Measurements from ENCODE around the gene HJURP.

The HJURP gene

DNA sequence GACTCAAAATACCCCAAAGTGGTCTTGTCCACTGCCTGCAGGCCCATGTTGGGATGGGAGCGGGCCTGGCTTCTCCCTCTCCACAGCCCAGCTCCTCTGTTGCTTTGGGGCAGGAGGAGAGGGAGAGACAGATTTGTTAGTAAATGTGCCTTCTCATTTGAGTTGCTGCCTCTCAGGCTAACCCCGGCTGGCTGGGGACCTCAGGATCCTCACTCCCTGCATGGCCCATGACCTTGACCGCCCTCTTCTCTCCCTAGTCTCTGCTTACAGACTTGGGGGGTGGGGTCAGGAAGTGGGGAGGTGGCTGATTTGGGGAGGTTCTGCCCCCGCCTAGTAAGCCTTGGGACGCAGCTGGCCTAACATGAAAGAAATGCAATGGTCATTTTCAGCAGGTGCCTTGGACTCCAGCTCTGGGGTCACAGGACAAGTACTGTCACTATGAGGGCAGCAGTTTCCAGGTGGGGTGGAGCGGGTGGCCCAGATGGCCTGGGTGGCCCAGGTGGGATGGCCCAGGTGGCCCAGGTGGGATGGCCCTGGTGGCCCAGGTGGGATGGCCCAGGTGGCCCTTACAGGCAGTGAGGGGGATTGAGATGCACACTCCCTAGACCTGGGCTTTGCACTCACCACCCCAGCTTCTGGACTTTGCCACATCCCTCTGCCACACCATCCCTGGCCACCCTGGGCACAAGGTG lies 24.1 kb downstream of the HJURP start:
- no peak for DNase-seq

DNA sequence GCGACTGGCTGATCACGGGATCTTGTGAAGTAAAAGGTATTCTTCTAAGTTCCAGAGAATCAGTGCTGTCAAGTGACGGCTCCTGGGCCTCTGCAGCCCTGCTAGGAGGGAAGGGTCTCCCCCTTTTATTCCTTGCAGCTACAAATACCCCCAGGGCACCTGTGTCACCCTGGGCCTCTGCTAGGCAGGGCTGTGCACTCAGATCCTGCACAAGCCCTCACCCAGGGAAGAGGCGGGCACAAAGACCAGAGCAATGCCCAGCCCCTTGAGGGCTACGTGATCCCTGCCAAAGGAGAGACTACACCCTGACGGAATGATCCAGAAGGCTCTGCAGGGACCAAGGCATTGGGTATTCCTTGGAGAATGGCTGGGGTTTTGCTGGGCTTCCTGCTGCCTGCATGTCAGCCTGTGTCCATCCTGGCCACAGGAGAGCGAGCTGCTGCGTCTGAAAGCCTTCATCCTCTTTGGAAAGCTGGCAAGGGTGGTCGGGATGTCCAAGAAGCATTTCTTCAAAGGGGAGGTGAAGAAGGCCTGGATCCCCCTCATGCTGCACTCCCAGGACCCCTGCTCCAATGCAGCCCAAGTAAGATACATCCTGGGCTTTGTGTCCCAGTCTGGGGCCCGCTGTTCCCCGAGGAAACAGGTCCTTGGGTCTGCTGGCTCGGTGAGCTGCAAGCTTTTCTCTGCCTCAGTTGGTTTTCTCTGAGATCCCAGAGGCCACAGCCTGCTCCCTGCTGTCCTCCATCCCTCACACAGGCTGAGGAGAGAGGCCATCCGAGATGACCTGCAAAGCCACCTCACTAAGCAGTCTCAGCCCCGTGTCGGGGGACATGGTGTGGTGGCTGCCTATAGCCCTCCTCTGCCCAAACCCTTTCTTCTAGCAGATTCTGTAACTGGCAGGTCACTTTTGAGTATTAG lies 24.9 kb downstream of the HJURP start:
- no peak for DNase-seq

DNA sequence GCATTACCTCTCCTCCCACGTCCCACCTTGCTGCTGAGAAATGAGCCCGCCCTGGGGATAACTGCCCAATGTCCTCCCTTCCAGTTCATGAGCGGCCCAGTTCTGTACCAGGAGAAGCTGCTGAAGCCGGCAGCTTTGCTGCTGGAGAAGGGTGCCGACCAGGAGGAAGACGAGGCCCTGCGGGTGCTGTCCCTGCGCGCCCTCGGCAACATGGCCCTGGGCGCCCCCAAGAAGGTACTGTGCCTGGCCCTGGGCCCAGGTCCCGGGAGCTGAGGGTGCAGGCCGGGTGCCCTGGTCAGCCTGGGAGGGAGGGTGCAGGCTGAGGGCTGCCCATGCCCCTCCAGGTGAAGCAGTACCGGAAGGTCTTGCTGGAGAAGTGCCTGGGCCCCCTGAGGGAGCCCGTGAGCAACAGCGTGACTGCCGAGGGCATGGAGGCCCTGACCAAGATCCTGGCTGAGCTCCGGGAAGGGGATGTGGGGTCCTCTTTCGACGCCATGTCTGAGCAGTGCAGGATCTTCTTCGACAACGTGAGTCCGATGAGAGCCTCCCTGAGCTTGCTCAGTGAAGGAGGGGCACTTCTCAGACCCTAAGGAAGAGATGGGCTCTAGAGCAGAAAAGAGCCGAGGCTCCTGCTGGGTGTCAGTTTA lies 25.7 kb downstream of the HJURP start:
- no peak for DNase-seq

DNA sequence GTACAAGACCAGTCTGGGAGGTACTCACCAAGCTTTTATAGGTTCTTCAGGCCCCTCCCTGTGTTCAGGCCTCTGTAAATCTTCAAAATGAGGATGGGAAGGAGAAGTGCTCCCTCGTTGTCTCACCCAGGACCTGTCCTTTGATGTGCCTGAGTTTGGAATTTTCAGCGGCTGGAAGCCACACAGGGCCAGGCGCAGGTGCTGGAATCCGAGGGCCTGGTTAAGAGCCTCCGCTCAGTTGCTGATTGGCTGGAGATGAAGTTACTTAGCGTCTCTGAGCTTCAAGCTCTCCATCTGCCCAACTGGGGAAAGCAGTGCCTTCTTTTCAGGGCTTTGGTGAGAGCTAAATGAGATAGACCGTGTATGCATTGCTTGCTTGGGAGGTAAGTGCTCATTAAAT lies 30.0 kb downstream of the HJURP start:
- DNase-seq = no peak

DNA sequence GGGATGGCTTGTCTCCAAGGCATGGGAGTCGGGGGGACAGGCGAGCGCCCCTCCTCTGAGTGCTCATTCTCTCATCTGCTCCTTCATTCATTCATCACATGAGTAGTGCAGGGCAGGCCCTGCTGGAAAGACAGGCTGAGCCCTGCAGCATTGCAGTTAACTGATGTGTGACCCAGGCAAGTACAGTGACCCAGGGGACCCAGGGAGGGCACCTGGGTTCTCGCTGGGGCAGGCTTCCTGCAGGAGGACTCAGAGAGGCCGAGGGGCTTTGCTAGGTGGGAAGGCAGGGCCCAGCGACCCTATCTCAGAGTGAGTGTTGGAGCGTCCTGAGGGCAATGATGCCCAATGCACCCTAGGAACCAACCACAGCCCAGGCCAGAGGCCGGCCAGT lies 30.6 kb downstream of the HJURP start:
- no peak for DNase-seq

DNA sequence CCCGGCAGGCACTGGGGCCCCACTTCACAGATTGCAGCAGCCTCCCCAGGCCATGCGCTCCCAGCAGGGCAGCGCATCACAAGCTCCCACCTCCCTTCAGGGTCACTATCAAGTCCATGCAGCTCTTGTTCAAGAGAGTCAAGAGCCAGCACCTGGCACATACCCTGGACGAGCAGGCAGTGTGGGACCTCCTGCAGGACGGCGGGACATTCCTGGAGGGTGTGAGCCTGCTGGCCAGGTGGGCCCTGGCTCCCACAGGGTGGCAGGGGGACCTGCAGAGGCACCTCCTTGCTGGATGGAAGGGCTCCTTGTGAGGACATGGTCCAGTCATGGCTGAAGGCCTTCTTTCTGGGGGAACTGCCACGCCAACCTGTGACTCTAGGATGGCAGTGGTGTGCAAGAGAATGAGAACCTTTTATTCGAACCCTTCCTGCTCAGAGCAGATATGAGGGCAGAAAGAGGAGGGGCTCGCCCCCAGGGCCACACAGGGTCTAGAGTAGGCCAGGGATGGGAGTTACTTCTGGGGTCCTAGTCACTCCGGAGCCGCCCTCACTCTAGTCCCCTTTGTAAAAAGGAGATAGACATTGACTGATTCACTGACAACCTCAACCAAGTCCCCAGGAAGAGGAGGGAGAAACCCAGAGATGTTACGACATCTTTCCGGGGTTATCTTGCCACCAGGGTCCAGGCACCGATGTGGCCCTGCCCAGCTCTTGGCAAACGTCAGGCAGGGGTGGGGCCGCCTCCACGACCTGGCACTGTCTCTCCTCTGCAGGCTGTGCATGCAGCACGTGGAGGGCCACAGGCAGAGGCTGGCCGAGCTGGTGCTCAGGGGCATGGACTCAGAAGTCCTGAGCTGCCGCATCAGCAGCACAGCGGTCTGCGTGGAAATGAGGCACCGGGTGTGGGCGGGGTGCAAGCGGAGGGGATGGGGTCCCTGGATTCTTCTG lies 31.3 kb downstream of the HJURP start:
- DNase-seq = no peak

DNA sequence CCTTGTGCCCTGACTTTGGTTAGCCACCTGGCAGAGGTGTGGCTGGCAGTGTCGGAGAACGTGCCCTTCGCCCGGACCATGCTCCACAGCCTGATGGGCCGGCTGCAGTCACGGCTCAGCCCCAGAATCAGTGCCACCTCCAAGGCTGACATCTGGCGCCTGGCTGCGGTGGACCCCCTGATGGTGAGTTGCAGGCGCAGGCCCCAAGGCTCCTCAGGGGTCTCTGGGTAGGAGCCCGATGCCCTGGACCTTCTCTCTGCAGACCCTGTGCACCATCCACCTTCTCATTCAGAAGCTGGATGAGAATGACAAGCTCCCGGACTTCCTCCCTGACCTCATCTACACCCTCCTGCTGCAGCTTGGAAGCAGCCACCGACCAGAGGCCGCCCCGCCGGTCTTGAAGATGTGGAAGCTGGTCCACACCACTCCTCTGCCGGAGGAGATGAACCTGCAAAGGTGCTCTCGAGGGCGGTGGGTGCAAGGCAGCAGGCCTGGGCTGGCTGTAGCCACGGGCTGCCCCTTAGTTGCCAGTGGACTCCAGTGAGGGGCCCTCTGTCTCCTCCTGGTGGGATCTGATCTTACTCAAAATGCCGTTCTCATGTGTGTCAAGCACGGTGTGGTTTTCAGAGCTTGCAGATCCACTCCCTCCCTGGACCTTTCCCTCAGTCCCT lies 32.1 kb downstream of the HJURP start:
- no peak for DNase-seq

DNA sequence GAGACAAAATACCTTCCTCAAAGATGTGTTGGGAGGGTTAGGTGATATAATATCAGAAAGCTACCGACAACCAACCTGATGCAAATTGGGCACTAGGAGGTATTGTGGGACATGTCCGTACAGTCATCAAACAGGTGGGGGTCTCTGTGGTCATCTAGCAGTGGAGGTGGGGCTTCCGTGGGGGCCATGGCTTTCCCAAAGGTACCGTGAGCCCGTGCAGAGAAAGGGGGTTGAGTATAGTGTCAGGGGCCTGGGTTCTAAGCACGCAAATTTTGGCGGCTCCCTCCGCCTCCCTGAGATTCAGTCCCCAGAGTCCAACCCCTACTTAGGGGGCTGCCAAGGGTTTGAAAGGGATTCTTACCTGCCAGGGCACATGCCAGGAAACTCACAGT lies 32.6 kb downstream of the HJURP start:
- DNase-seq = no peak

DNA sequence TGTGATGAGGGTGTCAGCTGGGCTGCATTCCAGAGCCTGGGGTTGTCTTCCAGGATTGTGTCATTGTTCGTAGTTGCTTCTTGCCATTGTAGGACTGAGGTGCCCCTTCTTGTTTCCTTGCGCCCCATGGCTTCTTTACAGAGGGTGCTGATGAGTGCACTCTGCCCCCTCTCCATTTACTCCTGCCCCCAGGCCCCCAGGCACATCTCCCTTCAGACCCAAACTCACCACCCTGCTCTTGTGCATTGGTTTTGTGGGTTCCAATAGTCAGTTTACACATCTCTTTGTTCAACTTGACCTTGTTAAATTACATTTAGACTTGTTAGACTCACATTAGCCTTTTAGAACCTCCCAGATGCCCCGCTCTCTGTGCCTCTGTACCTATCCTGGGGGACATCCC lies 33.1 kb downstream of the HJURP start:
- no peak for DNase-seq

DNA sequence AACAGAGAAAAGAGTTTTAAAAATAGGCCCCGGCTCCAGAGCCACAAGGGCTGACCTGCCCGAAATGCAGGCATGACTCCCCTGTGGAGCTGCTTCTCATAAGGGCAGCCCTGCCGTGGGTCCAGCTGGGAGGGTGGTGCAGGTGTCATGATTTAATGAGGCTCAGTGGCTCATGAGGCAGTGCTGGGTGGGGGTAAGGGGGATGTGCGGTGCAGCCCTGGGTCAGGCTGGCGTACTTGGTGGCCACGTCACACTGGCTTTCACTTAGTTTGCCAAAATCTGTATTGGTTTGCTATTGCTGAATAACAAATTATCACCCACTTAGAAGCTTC lies 33.6 kb downstream of the HJURP start:
- no peak for DNase-seq

DNA sequence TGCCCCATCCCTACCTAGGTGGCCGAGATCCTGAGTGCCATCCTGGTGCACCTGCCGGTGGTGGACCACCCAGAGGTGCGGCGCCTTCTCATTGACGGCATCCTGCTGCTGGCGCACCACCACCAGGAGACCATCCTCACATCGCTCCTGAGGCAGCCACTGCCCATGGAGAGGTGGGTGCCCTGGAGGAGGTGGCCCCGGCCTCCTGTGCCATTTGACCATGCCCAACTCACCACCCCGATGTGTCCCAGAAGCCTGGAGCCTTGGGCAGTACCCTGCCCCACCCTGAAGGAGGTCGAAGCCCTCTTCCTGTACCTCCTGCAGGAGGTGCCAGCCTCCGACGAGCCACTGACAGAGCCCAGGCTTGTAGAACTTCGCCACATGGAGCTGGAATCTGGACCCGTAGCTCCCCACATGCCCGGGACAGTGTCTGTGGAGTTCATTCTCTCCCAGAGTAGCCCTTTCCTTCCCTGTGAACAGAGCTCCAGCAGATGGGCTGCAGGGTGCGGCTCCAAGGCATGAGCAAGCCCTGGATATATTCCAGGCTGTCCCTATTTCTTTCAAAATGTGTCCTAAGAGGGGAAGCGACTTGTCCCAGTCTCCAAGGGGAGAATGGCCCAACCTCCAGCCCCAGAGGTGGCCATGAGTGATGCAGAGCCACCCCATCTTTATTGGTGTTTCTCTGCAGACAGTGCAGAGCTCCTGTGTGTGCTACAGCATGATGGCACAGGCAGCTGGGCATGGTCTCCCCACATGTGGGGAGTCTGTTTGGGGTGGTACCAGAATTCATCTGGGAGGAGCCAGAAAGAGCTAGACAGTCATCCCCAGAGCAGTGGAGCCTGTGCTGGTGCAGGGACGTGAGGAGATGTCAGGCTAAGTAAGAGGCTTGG lies 34.2 kb downstream of the HJURP start:
- DNase-seq = no peak

DNA sequence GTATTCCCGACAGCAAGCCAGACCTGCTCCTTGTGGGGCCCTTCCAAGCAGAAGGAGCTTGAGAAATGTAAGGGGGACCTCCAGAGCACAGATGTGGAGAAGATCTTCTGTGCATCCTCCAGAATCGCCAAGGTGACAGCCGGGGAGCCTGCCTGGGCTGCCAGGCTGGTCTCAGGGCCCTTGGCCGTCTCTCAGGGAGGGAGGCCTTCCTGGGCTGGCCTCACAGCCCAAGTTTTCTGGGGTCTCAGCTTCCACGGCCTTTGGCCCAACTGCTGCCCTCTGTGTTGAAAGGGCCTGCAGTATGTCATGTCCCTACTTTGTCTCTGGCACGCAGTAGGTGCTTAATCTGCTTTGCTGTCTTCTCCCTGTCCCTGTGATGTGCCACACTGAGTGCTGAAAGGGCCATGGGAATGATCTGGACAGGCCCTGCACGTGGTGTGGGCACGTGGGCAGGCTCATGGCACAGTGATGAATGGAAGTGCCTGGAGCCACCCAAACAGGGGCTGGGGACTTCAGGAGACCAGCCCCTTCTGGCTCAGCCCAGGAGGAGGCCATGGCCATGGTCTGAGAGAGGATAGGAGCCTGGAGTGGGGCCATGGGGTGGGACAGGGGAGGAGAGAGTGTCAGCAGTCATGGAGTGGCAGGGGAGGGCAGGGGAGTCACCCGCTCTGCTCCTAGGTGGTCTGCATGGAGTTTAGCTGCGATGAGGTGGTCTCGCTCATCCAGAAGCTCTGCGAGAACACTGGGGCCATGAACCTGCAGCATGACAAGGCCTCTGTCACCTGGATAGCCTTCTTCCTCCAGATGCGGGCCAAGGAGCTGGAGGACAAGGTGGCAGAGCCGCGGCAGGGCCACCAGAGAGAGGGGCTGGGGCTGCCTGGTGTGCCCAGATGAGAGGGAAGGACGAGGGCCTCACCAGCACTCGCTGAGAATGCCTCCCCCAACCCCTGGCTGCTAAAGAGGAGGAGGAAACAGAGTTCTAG lies 35.4 kb downstream of the HJURP start:
- no peak for DNase-seq

DNA sequence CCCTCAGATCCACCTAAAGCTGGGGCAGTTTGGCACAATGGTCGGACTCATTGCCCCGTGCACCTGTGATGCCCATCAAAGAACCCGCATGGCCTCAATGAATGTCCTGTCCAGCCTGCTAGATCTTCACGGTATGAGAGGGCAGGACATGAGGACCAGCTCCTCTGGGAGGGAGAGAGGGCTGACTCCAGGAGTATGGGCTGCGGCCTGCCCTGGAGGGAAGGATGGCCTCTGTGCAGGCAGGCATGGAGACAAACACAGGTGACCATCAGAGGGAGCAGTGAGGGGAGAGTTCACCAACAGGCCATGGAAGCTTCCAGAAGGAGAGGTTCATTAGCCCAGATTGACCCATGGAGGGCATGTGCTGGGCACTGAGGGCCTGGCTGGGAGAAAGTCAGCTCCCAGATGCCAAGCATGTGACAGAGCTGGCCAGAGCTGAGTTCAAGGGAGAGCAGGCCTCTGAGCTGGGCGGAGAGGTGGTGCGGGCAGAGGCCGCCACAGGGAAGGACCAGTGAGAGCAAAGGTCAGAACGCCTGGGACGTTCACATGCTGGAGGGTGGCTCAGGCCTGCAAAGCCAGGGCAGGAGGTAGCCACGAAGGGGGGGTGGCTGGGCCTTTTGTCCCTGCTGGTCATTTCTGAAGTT lies 36.2 kb downstream of the HJURP start:
- no peak for DNase-seq

DNA sequence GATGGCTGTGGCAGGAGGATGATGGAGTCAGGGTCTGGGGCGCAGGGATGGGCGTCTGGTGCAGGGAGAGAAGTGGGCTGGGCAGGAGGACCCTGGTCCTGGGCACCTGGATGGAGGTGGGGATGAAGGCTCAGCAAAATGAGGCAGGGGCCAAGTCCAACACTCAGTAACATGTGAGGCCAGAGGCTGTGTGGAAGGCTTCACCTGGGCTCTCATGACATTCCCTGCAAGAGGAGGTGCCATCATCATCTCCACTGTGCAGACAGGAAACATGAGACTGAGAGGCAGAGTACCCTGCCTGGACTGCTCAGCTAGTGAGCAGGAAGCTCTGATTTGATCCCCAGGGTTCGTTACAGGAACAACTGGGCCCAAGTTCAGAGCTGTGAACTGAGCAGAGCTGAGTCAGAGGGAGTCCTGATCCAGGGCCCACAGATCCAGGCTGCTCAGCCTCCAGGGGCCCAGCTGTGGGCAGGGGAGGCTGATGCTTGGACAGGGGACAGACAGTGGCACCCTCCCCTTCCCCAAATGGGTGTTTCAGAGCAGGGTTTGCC lies 36.9 kb downstream of the HJURP start:
- no peak for DNase-seq

DNA sequence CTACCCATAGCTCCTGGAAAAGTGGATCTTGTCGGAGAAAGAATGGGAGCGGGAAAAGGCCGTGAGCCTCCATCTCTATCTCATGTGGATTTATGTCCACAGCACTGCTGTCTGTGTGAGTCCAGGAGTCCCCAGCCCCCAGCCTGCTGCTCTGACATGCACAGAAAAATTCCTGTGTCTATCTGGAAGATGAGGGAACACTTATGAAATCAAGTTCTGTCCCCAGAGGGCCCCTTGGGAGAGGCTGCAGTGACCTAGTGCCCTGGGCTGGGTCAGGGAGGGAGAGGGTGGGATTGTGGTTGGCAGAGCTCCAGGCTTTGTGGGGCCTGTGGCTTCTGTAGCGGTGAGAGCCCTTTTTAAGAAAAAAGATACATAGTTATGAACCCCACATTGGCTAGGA lies 37.6 kb downstream of the HJURP start:
- no peak for DNase-seq

DNA sequence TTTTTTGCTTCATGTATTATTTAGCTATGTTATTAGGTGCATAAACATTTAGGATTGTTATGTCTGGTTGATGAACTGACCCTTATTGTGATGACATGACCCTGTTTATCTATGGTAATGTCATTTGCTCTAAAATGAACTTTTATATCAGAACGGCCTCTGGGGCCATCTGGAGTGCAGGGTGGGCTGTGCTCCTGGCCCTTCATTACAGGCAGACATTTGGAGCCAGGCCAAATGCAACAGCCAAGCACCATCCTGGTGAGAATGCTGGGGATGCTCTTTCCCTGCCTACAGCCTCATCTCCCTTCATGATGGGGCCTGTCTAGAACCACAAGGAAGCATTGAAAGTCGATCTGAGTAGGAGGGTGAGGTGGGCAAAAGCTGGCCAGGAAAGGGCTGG lies 38.0 kb downstream of the HJURP start:
- DNase-seq = peak; percentile 16

DNA sequence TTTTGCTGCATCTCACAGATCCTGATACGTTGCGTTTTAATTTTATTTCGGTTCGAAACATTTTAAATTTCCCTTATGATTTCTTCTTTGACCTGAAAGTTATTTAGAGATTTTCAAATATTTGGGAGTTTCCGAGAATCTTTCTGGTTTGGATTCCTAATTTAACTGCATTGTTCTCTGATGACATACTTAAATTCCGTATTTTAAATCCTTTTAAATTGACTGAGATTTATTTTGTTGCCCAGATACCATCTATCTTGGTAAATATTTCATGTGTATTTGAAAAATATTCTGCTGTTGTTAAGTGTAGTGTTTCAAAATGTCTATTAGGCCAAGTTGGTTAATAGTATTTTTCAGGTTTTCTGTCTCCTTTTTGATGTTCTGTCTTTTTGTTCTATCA lies 38.5 kb downstream of the HJURP start:
- no peak for DNase-seq

DNA sequence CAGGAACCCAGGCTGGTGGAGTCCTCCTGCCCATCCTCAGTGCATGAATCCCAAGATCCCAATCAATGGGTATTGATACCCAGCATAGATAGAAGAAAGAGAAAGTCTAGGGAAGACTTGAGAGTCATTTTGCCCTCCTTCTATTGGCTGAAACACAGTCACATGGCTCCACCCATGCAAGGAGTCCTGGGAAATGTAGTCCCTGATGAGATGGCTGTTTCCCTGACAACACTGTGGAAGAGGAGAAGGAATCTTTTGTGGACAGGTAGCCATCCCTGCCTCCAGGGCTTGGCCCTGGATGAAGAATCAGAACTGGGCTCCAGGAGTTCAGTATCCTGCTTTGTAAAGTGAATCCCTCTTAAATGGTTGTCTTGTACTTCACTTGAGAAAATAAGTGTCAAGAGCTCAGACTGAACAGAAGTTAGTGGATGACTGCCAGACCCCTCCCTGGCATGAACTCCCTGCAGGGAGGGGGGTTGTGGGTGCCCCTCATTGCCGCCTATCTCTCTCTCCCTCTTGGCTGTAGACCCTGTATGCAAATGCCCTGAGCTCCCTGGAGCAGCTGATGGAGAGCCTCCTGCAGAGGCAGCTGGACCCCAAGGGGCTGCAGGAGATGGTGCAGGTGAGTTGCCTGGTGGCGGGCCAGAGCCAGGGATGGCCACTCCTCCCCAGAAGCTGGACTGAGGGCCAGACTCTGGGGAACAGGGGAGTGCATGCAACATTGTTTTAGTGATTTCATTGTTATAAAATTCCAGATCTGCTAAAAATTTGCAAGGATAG lies 40.1 kb downstream of the HJURP start:
- DNase-seq = no peak
